H1 (cell line): Measurements from ENCODE around the gene HSPB1. TPM values are rescaled to one million over a fixed set of nuclear protein-coding genes. Genes with fewer than 3 reads are reported as not detected.

Experiments used
- CHD1 ChIP-seq: IDR thresholded peaks from 2 replicates; pipeline ENCODE4 v1.6.1; 2012; ENCODE audit warnings: low read depth, low read length, improper control_type of control experiment
- E2F6 ChIP-seq: IDR thresholded peaks from 2 replicates; pipeline ENCODE4 v1.6.1; 2012; ENCODE audit warnings: inconsistent platforms
- GABPA ChIP-seq: IDR thresholded peaks from 2 replicates; pipeline ENCODE4 v1.6.1; 2011; ENCODE audit warnings: mild to moderate bottlenecking, low read length, moderate library complexity, borderline replicate concordance; ENCODE audit not compliant: insufficient read depth
- TAF7 ChIP-seq: optimal IDR thresholded peaks from 2 replicates; pipeline ENCODE3; 2011; ENCODE audit warnings: low read depth, mild to moderate bottlenecking, inconsistent platforms, low read length, moderate library complexity, borderline replicate concordance
- polyA plus RNA-seq, 7 experiments: library from polyadenylated mRNA; depleted of rRNA in 3 of 7; stranded (reverse) in 5 of 7; unstranded in 2 of 7; fragments of >200 nt in 5 of 7; fragments of 200-250 nt in 2 of 7; gene quantifications; 1 replicate in 5 of 7; 2 replicates in 1 of 7; 4 replicates in 1 of 7; pipeline versions ENCODE4 v1.2.1 to v1.2.3, GENCODE V29; 2011 to 2013; ENCODE audit warnings: missing spikeins in 2 of 7, mixed read lengths in 2 of 7
- total RNA-seq: library from RNA; stranded (reverse); fragmentation: NEBNext Ultra II Directional; extraction: Animal tissue kit (Norgen Biotek cat#: 25700); gene quantifications from 2 replicates; pipeline ENCODE4 v1.2.1, GENCODE V29; 2021

The HSPB1 gene
- total and polyA plus RNA-seq, 2 of the 8 experiments (the other 6 are each of a cell fraction or from before 2014, with no cell fraction given): 165 to 254 TPM

GRCh38 chr7:76265299-76265698, 37.2 kb upstream of the HSPB1 start (continued):
- TF ChIP-seq CHD1 (no peak), GABPA (no peak), E2F6 (no peak), TAF7 (no peak)
- TF ChIP-seq, all 59 proteins: peak for 0
